Measurements from ENCODE around the gene AAK1. TPM values are rescaled to one million over a fixed set of nuclear protein-coding genes. Genes with fewer than 3 reads are reported as not detected.

Gene AAK1
- polyA plus RNA-seq, 1 of the 3 experiments (the other 2 are of a cell fraction) = 13.4 TPM

DNA sequence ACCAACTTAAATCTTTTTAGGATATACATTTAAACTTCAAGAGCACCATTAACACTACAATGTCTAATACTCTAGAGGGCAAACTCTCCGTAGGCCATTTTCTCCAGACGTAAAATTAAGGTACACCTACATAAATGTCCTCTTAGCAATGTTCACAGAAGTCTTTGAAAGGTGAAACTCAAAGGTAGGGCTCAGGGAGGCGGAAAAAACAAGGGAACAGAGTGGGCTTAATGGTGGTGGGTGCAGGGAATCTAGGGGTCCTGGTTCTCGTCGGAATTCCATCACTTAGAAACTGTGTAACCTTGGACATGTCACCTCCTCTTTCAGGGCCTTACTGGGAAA, 207.0 kb downstream of the AAK1 start (continued):
- no peak for TF ChIP-seq POLR2AphosphoS5 (IDR thresholded peaks at IDR 0.05; ENCODE audit: low read depth, low read length)
- TF ChIP-seq, protein P1, sequence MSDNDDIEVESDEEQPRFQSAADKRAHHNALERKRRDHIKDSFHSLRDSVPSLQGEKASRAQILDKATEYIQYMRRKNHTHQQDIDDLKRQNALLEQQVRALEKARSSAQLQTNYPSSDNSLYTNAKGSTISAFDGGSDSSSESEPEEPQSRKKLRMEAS (IDR thresholded peaks at IDR 0.05; ENCODE audit: low read depth) = no peak
- TF ChIP-seq, protein P2, sequence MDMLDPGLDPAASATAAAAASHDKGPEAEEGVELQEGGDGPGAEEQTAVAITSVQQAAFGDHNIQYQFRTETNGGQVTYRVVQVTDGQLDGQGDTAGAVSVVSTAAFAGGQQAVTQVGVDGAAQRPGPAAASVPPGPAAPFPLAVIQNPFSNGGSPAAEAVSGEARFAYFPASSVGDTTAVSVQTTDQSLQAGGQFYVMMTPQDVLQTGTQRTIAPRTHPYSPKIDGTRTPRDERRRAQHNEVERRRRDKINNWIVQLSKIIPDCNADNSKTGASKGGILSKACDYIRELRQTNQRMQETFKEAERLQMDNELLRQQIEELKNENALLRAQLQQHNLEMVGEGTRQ (IDR thresholded peaks at IDR 0.05; ENCODE audit: borderline replicate concordance, low read depth, low read length) = no peak

DNA sequence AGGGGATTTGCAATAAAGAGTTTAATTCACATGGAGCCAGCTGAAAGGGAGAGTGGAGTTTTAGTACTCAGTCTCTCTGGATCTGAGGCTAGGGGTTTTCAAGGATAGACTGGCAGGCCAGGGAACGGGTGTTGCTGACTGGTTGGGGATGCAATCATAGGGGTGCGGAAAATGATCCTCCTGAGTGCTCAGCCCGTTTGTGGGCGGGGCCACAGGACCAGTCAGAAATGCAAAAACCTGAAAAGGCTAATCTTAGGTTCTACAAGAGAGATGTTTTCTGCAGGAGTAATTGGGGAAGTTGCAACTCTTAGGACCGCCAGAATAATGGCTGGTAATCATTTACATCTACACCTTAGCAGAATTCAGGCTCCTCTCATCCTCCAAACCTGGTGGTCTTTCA, 208.8 kb downstream of the AAK1 start:
- CTCF ChIA-PET = interaction anchor here (1.4 kb wide), 1 partner anchor 509 kb away, joined by 3 read pairs; no protein-coding TSS in a partner anchor
- Histone ChIP-seq H3K36me3 (replicated peaks in 1 of 2; ENCODE audit: control insufficient read depth in 1 of 2, insufficient read depth in 2 of 2, low read length in 1 of 2) (peaks cover 3 to 17% of the 10 kb centered on the region in 2 experiments), H3K9me2 (no peaks in the 10 kb centered on the region), H3K4me2 (no peak overlapping the region), H3K27me3 (ENCODE audit: insufficient read depth) (no peaks in the 10 kb centered on the region), H4K20me1 (ENCODE audit: insufficient read depth) (no peaks in the 10 kb centered on the region), H2AFZ (ENCODE audit: low read depth) (no peak overlapping the region), H3K9me3 (no peaks in the 10 kb centered on the region), H3F3A (replicated peaks; ENCODE audit: insufficient read depth) (peaks cover 26% of the 10 kb centered on the region), H3K4me3 (ENCODE audit: low read depth in 2 of 2, low read length in 1 of 2) (no peak overlapping the region), H3K27ac (ENCODE audit: low read depth in 2 of 2, low read length in 1 of 2) (no peak overlapping the region), H3K4me1 (ENCODE audit: control insufficient read depth in 1 of 2, insufficient read depth in 2 of 2, low read depth in 1 of 2, low read length in 1 of 2) (peaks cover 5 to 6% of the 10 kb centered on the region in 2 experiments), H3K9ac (no peak overlapping the region), H3K79me2 (ENCODE audit: insufficient read depth) (peaks cover 39% of the 10 kb centered on the region)
- POLR2A ChIA-PET = no interaction called here
- DNase-seq = no peak
- TF ChIP-seq YY1 (IDR thresholded peaks at IDR 0.05; ENCODE audit: low read depth) (no peak), FOXM1 (IDR thresholded peaks at IDR 0.05; ENCODE audit: low read depth) (no peak), POLR2AphosphoS5 (IDR thresholded peaks at IDR 0.05; ENCODE audit: low read depth, low read length) (no peak), SIN3A (IDR thresholded peaks at IDR 0.05; ENCODE audit: borderline replicate concordance, low read depth, low read length) (no peak), MXI1 (IDR thresholded peaks at IDR 0.05; ENCODE audit: low read depth, low read length) (no peak), EP300 (IDR thresholded peaks at IDR 0.05; ENCODE audit: borderline replicate concordance in 1 of 2, low read depth in 1 of 2, low read length in 1 of 2) (no peak), TEAD4 (IDR thresholded peaks at IDR 0.05; ENCODE audit: borderline replicate concordance, insufficient read depth) (no peak)
- TF ChIP-seq, protein P3, sequence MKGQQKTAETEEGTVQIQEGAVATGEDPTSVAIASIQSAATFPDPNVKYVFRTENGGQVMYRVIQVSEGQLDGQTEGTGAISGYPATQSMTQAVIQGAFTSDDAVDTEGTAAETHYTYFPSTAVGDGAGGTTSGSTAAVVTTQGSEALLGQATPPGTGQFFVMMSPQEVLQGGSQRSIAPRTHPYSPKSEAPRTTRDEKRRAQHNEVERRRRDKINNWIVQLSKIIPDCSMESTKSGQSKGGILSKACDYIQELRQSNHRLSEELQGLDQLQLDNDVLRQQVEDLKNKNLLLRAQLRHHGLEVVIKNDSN (IDR thresholded peaks at IDR 0.05; ENCODE audit: borderline replicate concordance, low read depth) = no peak
- WGBS (ENCODE audit: low lambda C conversion rate) = 87% methylated on average over 5 of the region's 5 CpGs

DNA sequence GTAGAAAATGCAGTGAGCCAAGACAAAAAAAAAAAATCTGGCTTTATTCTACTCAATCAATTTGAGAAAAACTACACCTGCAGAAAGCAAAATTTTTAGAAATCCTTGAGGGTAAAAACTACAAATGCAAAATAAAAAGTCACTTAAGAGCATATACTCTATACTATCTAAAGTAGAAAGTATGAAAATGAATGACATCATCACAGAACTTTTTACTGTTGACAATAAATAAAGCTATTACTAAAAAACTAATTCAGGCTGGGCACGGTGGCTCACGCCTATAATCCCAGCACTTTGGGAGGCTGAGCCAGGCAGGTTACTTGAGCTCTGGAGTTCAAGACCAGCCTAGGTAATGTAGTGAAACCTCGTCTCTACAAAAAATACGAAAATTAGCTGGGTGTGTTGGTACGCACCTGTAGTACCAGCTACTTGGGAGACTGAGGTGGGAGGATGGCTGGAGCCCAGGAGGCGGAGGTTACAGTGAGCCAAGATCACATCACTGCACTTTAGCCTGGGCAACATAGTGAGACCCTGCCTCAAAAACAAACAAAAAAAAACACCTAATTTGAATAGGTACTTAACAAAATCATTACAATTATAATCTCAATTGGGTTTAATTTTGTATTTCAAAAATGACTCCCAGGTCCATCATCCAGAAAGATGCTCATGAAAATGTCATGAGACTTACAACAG, 213.9 kb downstream of the AAK1 start:
- Histone ChIP-seq H2AFZ (ENCODE audit: low read depth) (no peak overlapping the region), H3K4me1 (ENCODE audit: control insufficient read depth in 1 of 2, insufficient read depth in 2 of 2, low read depth in 1 of 2, low read length in 1 of 2) (no peaks in the 10 kb centered on the region; a peak in 1 of 4 replicates), H3K9ac (no peak overlapping the region), H3K4me2 (no peak overlapping the region), H3K36me3 (replicated peaks in 1 of 2; ENCODE audit: control insufficient read depth in 1 of 2, insufficient read depth in 2 of 2, low read length in 1 of 2) (peaks cover 3 to 44% of the 10 kb centered on the region in 2 experiments), H3F3A (replicated peaks; ENCODE audit: insufficient read depth) (peaks cover 9% of the 10 kb centered on the region), H3K27ac (ENCODE audit: low read depth in 2 of 2, low read length in 1 of 2) (no peak overlapping the region), H3K9me2 (no peaks in the 10 kb centered on the region), H3K9me3 (no peaks in the 10 kb centered on the region), H3K27me3 (ENCODE audit: insufficient read depth) (no peaks in the 10 kb centered on the region), H3K4me3 (ENCODE audit: low read depth in 2 of 2, low read length in 1 of 2) (no peak overlapping the region), H4K20me1 (ENCODE audit: insufficient read depth) (no peaks in the 10 kb centered on the region), H3K79me2 (ENCODE audit: insufficient read depth) (peaks cover 22% of the 10 kb centered on the region; the same call in 1 of the 2 replicates)
- ChIA-PET CTCF (no interaction called here), POLR2A (no interaction called here)
- DNase-seq = no peak
- 97% methylated on average over 6 of the region's 6 CpGs for WGBS (ENCODE audit: low lambda C conversion rate)
- TF ChIP-seq, protein P4, sequence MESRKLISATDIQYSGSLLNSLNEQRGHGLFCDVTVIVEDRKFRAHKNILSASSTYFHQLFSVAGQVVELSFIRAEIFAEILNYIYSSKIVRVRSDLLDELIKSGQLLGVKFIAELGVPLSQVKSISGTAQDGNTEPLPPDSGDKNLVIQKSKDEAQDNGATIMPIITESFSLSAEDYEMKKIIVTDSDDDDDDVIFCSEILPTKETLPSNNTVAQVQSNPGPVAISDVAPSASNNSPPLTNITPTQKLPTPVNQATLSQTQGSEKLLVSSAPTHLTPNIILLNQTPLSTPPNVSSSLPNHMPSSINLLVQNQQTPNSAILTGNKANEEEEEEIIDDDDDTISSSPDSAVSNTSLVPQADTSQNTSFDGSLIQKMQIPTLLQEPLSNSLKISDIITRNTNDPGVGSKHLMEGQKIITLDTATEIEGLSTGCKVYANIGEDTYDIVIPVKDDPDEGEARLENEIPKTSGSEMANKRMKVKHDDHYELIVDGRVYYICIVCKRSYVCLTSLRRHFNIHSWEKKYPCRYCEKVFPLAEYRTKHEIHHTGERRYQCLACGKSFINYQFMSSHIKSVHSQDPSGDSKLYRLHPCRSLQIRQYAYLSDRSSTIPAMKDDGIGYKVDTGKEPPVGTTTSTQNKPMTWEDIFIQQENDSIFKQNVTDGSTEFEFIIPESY (IDR thresholded peaks at IDR 0.05; ENCODE audit: borderline replicate concordance, low read depth) = no peak
- TF ChIP-seq, protein P5, sequence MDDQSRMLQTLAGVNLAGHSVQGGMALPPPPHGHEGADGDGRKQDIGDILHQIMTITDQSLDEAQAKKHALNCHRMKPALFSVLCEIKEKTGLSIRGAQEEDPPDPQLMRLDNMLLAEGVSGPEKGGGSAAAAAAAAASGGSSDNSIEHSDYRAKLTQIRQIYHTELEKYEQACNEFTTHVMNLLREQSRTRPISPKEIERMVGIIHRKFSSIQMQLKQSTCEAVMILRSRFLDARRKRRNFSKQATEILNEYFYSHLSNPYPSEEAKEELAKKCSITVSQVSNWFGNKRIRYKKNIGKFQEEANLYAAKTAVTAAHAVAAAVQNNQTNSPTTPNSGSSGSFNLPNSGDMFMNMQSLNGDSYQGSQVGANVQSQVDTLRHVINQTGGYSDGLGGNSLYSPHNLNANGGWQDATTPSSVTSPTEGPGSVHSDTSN (IDR thresholded peaks at IDR 0.05) = no peak
- no peak for TF ChIP-seq NFIC (IDR thresholded peaks at IDR 0.05; ENCODE audit: borderline replicate concordance)
- no peak for TF ChIP-seq NRF1 (IDR thresholded peaks at IDR 0.05; ENCODE audit: low read depth, low read length)
- TF ChIP-seq, protein P6, sequence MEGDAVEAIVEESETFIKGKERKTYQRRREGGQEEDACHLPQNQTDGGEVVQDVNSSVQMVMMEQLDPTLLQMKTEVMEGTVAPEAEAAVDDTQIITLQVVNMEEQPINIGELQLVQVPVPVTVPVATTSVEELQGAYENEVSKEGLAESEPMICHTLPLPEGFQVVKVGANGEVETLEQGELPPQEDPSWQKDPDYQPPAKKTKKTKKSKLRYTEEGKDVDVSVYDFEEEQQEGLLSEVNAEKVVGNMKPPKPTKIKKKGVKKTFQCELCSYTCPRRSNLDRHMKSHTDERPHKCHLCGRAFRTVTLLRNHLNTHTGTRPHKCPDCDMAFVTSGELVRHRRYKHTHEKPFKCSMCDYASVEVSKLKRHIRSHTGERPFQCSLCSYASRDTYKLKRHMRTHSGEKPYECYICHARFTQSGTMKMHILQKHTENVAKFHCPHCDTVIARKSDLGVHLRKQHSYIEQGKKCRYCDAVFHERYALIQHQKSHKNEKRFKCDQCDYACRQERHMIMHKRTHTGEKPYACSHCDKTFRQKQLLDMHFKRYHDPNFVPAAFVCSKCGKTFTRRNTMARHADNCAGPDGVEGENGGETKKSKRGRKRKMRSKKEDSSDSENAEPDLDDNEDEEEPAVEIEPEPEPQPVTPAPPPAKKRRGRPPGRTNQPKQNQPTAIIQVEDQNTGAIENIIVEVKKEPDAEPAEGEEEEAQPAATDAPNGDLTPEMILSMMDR (IDR thresholded peaks at IDR 0.05) = no peak
- TF ChIP-seq GABPA (IDR thresholded peaks at IDR 0.05; ENCODE audit: low read depth) = no peak
- no peak for TF ChIP-seq TCF12 (IDR thresholded peaks at IDR 0.05)
- TF ChIP-seq TEAD4 (IDR thresholded peaks at IDR 0.05; ENCODE audit: borderline replicate concordance, insufficient read depth) = no peak
- TF ChIP-seq SMC3 (IDR thresholded peaks at IDR 0.05; ENCODE audit: low read depth, low read length) = no peak
- TF ChIP-seq YY1 (IDR thresholded peaks at IDR 0.05; ENCODE audit: low read depth) = no peak
- TF ChIP-seq RCOR1 (IDR thresholded peaks at IDR 0.05; ENCODE audit: low read length) = no peak
